GM12872 (cell line): ENCODE measurements around the gene SLC25A48.

Source experiments
- TF ChIP-seq, protein P1 (sequence below): IDR thresholded peaks from 3 replicates; pipeline ENCODE4 v1.5.1; 2011; ENCODE audit warnings: low read depth, mild to moderate bottlenecking, low read length, moderate library complexity; ENCODE audit not compliant: insufficient read depth

The SLC25A48 gene

DNA sequence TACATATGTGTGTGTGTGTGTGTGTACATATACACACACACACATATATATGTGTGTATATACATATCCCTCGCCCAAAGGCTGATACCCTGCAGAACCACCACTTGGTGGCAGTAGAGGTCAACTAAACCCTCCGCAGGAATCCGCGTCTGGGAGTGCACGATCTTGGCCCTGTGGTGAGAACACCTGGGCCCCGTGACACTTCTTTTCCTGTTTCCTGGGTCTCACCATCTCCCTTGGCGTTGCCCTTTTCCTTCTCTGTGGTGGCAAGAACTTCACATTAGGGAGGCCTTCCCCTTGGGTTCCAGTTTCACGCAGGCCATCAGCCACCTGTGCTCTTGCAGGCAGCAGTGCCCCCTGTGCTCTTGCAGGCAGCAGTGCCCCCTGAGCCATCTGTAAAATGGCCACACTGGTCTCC lies 53.0 kb downstream of the SLC25A48 start:
- TF ChIP-seq, protein P1, sequence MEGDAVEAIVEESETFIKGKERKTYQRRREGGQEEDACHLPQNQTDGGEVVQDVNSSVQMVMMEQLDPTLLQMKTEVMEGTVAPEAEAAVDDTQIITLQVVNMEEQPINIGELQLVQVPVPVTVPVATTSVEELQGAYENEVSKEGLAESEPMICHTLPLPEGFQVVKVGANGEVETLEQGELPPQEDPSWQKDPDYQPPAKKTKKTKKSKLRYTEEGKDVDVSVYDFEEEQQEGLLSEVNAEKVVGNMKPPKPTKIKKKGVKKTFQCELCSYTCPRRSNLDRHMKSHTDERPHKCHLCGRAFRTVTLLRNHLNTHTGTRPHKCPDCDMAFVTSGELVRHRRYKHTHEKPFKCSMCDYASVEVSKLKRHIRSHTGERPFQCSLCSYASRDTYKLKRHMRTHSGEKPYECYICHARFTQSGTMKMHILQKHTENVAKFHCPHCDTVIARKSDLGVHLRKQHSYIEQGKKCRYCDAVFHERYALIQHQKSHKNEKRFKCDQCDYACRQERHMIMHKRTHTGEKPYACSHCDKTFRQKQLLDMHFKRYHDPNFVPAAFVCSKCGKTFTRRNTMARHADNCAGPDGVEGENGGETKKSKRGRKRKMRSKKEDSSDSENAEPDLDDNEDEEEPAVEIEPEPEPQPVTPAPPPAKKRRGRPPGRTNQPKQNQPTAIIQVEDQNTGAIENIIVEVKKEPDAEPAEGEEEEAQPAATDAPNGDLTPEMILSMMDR, result peak; percentile 79

DNA sequence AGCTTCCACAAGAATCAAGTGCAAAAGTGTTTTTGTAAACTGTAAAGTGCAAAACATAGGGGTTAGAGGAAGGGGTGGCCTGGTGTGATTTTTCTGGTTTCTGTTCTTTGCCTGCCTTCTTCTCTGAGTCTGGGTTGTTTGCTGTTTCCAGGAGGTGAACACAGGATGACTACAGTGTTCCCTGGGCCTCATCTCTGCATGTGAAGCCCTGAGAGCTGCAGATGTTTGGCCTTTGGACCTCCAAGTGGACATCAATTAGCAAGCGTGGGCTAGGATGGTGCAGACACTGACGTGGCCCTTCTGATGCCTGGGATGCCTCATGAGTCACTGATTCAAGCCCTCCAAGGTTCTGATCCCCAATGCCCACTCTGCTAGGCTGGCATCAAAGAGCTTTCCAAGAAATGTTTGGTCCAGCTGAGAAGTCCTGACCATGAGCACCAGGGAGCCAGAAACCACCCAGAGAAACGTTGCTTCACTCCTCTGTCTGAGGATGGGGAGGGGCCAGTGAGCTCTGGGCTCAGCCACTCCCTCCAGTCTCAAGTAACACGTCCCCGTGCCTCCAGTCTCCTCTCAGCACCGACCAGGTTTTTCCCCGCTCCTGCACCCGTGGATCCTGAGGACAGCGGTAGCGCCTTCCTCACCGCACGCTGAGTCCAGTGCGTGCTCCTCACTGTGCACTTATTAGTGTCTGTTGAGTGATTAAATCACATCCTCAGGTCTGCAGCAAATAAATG lies 53.6 kb downstream of the SLC25A48 start:
- TF ChIP-seq, protein P1, result no peak

DNA sequence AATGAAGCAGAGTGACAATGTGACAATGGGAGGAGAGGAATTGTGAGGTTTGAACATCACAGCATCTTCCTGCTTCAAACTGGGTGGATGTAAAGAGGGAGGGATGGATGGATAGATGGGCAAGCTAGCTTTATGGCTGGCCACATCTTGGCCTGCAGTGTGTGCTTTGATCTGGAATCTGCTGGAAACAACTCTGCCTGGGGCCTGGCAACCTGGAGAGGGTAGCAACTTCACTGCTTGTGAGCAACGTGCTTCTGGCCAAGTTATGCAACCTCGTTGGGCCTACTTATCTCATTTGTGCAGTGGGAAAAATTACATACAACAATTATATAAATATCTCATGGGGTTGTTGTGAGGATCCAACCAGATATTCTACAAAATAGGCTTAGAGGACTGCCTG lies 55.8 kb downstream of the SLC25A48 start:
- TF ChIP-seq, protein P1, result no peak

DNA sequence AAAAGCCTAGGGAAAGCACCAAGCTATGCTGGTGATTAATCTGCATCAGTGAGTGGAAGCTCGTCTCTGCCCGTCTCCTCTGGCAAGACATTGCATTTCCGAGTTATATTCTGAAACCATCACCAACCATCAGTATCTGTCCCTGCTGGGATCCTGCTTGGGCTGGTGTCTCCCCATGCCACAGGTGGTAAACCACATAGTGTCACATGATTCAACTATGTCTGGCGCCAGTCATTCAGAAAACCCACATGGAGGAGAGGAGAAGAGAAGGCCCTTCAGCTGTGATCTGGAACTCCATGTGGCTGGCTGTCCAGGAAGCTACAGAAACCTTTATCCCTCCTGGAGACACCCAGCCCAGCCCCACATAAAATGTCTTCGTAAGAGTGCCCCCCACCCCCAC lies 56.4 kb downstream of the SLC25A48 start:
- TF ChIP-seq, protein P1, result no peak

DNA sequence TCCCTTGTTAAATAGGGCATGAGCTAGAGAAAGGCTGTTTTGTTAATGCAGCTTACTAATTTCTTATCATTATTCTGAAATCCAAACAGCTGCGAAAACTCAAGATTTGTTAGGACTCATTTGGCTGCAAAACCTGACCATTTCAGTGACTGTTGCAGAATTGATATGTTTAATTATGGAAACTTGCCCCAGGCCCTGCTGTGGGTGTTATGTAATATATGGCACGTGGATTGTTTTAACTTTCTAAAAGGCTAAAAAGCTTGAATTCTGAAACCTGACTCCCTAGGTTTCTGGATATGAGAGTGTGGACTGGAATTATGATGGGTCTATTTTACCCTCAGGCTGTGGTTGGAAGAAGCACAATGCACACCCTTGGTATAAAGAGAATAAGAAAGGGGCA lies 56.8 kb downstream of the SLC25A48 start:
- TF ChIP-seq, protein P1, result no peak

DNA sequence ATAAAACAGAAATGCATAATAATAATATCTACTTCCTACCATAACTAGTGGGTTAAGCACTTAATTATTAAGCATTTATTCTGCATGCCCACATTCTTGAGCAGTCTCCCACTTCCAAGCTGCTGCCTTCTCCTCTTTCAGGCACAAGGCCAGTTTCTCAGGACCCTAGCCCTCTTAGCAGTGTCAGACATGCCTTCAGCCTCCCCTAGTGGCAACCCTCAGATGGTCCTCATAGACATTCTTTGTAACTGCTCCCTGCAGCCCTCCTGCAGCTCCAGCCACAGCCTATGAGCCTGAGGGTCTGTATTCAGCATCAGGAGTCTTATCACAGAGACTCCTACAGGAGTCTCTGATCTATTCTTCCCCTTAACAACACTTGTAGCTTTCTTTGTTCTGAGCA lies 57.3 kb downstream of the SLC25A48 start:
- TF ChIP-seq, protein P1, result 0 out of 3 replicates have a peak, but pooled peaks have one; percentile 29

DNA sequence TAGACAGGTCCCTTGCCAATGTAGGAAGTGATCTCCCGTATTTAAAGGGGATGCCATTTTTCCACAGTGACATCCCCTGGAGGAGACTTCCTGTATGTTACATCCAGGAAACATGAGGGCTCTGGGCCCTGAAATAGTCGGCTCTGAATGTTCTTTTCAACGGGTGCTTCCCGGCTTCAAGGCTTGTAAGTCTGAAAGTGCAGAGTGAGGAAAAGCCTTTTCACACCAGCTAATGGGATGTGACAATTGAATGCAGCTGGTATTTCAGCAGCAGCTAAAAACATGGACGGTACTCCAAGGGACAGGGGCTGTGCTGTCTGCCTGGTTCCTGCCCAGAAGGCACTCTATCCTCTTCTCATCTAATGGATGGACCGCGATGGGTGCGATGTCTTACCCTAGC lies 59.8 kb downstream of the SLC25A48 start:
- TF ChIP-seq, protein P1, result no peak
